Activated gamma-delta T cell treated with anti-CD3 and anti-CD28 coated beads, Interleukin-2, amount 50 U/mL, for 16 hours (primary cell): ENCODE data around the gene CHTF18.
"Not testable (repeated sequence)": the region's sequence is repeated elsewhere in the genome, so short reads cannot be mapped to it uniquely, and the experiment has no call there.

Source experiments
- DNase-seq: peaks from one replicate; pipeline ENCODE4 v3.0.0-alpha.2; 2020; ENCODE audit warnings: low read depth

The CHTF18 gene

GRCh38 chr16:808085-808386, 19.6 kb downstream of the CHTF18 start:
- DNase-seq: no peak

- peak; percentile 27 for DNase-seq
These were observed 24.9 kb downstream of the CHTF18 start for GRCh38 chr16:813204-813915.

GRCh38 chr16:813916-814412, 25.5 kb downstream of the CHTF18 start:
- no peak for DNase-seq

DNA sequence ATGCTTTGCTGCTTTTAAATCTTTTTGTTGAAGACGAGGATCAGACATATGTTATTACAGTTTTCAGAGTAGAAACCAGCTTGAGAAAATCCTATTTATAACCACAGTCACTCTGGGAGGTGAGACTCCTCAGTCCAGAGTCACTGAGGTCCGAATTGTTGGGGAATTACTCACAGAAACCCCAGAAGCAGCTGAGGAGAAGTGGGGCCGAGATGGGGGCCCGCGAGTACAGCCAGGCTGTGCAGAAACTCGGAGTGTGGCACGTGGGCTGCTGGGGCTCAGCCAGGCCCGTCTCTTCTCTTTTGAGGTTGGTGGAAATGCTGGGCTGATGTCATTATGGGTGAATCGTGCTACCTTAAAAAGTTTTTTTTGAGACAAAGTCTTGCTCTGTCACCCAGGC, 26.6 kb downstream of the CHTF18 start:
- DNase-seq: no peak

DNA sequence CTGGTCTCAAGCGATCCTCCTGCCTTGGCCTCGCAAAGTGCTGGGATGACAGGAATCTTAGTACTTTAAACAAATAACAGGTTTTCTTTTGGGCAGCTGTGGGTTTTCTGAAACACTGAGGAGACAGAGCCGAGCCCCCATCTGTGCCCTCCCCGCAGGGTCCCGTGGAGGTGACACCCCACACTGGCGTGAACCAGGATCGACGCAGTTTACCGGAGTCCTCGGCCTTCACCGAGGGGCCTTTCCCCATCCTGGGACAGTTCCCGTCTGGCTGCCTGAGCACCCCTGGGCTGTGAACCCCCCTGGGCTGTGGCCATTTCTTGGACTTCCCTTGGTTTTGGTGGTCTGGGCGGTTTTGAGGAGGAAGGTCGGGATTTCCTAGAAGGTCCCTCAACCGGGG, 27.4 kb downstream of the CHTF18 start:
- no peak for DNase-seq

GRCh38 chr16:817001-817906, 28.8 kb downstream of the CHTF18 start:
- DNase-seq: no peak

- no peak for DNase-seq
These were observed 29.7 kb downstream of the CHTF18 start for GRCh38 chr16:818132-818531.

DNA sequence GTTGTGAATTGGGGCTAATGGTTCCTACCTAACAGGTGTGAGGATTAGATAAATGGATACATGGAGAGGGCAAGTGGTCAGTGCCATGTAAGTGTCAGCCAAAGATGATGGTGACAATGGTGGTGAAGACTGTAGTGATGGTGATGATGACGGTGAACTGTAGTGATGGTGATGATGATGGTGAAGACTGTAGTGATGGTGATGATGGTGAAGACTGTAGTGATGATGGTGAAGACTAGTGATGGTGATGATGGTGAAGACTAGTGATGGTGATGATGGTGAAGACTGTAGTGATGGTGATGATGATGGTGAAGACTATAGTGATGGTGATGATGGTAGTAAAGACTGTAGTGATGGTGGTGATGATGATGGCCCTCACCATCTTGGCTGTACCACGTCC, 30.2 kb downstream of the CHTF18 start:
- no peak for DNase-seq

GRCh38 chr16:819336-820043, 31.1 kb downstream of the CHTF18 start:
- no peak for DNase-seq

GRCh38 chr16:820044-820408, 31.6 kb downstream of the CHTF18 start:
- not testable (repeated sequence) for DNase-seq

- DNase-seq: no peak
These were observed 32.3 kb downstream of the CHTF18 start for GRCh38 chr16:820748-821147.

DNA sequence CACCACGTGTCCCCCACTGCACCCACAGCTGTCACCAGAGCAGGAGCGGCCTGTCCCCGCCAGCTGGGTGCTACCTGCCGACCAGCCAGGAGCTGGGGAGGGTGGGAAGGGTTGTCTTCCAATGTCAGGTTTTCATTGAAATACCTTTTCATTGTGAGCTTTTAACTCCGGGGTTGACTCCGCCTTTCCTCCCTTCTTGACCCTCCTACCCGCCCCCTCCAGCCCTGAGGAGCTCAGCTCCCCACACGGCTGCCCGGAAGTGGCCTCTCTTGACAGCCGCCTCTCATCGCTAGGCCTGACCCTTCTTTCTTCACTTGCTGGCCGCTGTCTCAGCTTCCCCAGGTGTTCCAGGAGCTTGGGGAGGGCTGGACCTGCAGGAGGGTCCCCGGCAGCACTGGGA, 33.3 kb downstream of the CHTF18 start:
- no peak for DNase-seq

DNA sequence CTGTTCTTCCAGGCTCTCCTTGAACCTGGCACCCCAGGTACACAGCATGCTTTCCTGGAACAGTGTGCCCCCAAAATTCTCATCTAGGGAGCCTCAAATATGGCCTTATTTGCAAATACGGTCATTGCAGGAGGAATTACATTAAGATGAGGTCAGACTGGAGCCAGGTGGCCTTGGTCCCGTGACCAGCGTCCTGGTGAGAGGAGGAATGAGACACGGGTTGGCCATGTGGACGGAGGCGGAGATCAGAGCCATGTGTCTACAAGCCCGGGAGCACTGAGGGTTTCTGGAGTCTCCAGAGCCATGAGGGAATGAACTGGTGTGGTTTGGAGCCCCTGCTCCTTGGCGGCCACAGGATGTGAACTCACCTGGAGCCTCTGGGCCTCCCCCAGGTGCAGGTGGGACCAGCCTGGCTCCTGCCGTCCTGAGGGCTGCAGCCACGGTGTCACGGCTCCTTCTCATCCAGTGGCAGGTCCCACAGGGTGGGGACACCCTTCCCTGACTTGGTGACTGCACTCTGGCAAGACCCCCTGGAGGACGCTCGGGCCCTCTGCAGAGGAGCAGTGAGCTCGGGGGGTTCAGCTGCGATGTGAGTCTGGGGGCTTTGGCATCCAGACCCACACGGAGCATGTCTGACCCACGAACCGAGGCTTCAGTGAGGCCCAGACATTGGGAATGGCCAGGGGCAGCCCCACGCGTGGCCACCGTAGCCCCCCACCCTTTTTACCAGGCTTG, 33.9 kb downstream of the CHTF18 start:
- DNase-seq: no peak

GRCh38 chr16:822909-823297, 34.5 kb downstream of the CHTF18 start:
- DNase-seq: no peak

- no peak for DNase-seq
These were observed 35.8 kb downstream of the CHTF18 start for GRCh38 chr16:824194-824593.

GRCh38 chr16:824601-825000, 36.2 kb downstream of the CHTF18 start:
- DNase-seq: no peak

- DNase-seq: no peak
These were observed 37.1 kb downstream of the CHTF18 start for GRCh38 chr16:825341-826061.

DNA sequence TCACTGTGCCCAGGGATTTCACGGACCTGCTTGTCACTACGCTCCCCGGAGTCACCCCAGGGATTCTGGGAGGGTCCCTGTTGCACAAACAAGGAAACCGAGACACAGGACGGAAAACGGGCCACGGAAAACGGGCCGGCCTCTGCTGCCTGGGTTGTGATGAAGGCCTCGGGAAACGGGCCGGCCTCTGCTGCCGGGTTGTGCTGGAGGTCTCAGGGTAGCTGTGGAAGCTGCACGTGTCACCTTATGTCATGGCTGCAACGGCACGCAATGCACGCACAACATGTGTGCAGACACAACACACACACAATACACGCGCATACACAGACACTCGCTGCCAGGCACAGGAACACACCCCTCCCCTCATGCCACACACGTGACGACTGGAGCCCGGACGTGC, 39.1 kb downstream of the CHTF18 start:
- no peak for DNase-seq

GRCh38 chr16:828891-829290, 40.5 kb downstream of the CHTF18 start:
- DNase-seq: no peak

GRCh38 chr16:830107-830870, 41.9 kb downstream of the CHTF18 start:
- DNase-seq: no peak
